ENCODE results near the gene LRRC61. TPM values are rescaled to one million over a fixed set of nuclear protein-coding genes. Genes with fewer than 3 reads are reported as not detected.
"Not testable (repeated sequence)": the region's sequence is repeated elsewhere in the genome, so short reads cannot be mapped to it uniquely, and the experiment has no call there.

LRRC61 gene
- polyA plus RNA-seq, 10 donors = 4.1 to 9.6 (median 6.2) TPM

- no peak for DNase-seq
These were observed 59.1 kb downstream of the LRRC61 start for GRCh38 chr7:150382123-150382843.

GRCh38 chr7:150382844-150383225 lies 59.7 kb downstream of the LRRC61 start:
- no peak for DNase-seq

GRCh38 chr7:150383710-150384397 lies 60.7 kb downstream of the LRRC61 start:
- DNase-seq = peak; percentile 54 to 80 (median 58)

GRCh38 chr7:150384406-150385301 lies 61.5 kb downstream of the LRRC61 start:
- no peak for DNase-seq

- DNase-seq = no peak
These were observed 62.2 kb downstream of the LRRC61 start for GRCh38 chr7:150385302-150385723.

- not testable (repeated sequence) for DNase-seq
These were observed 62.7 kb downstream of the LRRC61 start for GRCh38 chr7:150385884-150386283.

Other genes starting within 250 kb of the LRRC61 start
- gene ACTR3C, start 190 bp downstream of the LRRC61 start, polyA plus RNA-seq (ENCODE audit: insufficient read length in 10 of 10) = 1 to 10 TPM in 8 of 10 donors, under 1 TPM in 2; 0.59 to 3.2 (median 1.4) TPM
- gene RARRES2, start 18.3 kb downstream of the LRRC61 start, polyA plus RNA-seq (ENCODE audit: insufficient read length in 10 of 10) = 10 to 100 TPM; 35.4 to 70.6 (median 47.5) TPM
- 10 to 100 TPM; 58.1 to 75.0 (median 65.7) TPM for gene REPIN1, start 45.5 kb downstream of the LRRC61 start, polyA plus RNA-seq (ENCODE audit: insufficient read length in 10 of 10)
- 1 to 10 TPM; 3.8 to 7.4 (median 5.3) TPM for gene ZNF775, start 56.0 kb downstream of the LRRC61 start, polyA plus RNA-seq (ENCODE audit: insufficient read length in 10 of 10)
- 1 to 10 TPM; 5.5 to 9.8 (median 7.1) TPM for gene GIMAP8, start 127.3 kb downstream of the LRRC61 start, polyA plus RNA-seq (ENCODE audit: insufficient read length in 10 of 10)
- 10 to 100 TPM in 5 of 10 donors, 1 to 10 TPM in 5; 7.9 to 20.3 (median 10.6) TPM for gene GIMAP7, start 191.5 kb downstream of the LRRC61 start, polyA plus RNA-seq (ENCODE audit: insufficient read length in 10 of 10)
- 10 to 100 TPM; 17.1 to 32.7 (median 21.8) TPM for gene GIMAP4, start 244.0 kb downstream of the LRRC61 start, polyA plus RNA-seq (ENCODE audit: insufficient read length in 10 of 10)